Testis (tissue), 2 donors: ENCODE data around the gene C2CD4D.

Experiments
- POLR2A ChIP-seq: fragments of 450-650 bp; IDR thresholded peaks from one replicate; pipeline ENCODE4 v1.6.1; 2017; ENCODE audit warnings: antibody characterized with exemption, mild to moderate bottlenecking, moderate library complexity
- TF ChIP-seq, protein P1 (sequence below), 3 experiments: fragments of 450-650 bp in 2 of 3; fragments of 200-600 bp in 1 of 3; sonication (generic) in 1 of 3; IDR thresholded peaks; one replicate each; pipeline ENCODE4 v1.5.1; 2016 to 2019; ENCODE audit warnings: antibody characterized with exemption in 3 of 3, mild to moderate bottlenecking in 2 of 3, moderate library complexity in 1 of 3

DNA sequence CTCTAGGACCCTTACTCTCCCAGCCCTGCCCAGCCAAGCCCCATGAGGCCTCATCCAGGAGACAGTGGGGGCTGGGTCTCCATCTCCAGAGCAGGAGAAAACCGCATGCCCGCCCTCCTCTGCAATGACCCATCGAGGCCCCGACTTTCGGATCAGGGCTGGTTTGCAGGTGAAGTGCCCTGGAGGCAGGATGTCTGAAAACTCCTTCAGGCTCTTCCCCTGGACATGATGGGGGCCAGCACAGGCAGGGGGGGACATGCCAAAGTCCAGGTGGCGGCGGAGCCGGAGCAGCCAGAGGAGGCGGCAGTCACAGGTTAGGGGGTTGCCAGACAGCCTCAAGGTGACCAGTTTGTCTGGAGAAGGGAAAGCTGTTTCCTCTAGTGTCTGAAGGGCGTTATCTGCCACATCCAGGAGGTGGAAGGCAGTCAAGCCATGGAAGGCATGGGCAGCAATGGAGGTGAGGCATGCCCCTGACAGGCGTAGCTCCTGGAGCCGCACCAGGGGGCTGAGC is 38.3 kb downstream of the C2CD4D start:
- TF ChIP-seq, protein P1, sequence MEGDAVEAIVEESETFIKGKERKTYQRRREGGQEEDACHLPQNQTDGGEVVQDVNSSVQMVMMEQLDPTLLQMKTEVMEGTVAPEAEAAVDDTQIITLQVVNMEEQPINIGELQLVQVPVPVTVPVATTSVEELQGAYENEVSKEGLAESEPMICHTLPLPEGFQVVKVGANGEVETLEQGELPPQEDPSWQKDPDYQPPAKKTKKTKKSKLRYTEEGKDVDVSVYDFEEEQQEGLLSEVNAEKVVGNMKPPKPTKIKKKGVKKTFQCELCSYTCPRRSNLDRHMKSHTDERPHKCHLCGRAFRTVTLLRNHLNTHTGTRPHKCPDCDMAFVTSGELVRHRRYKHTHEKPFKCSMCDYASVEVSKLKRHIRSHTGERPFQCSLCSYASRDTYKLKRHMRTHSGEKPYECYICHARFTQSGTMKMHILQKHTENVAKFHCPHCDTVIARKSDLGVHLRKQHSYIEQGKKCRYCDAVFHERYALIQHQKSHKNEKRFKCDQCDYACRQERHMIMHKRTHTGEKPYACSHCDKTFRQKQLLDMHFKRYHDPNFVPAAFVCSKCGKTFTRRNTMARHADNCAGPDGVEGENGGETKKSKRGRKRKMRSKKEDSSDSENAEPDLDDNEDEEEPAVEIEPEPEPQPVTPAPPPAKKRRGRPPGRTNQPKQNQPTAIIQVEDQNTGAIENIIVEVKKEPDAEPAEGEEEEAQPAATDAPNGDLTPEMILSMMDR (IDR thresholded peaks at IDR 0.05), result no peak
- no peak for TF ChIP-seq POLR2A
